ENCODE data around the gene SLC4A2. TPM values are rescaled to one million over a fixed set of nuclear protein-coding genes. Genes with fewer than 3 reads are reported as not detected.

SLC4A2 gene
- total and polyA plus RNA-seq, 4 donors = 27.5 to 98.8 (median 72.6) TPM

DNA sequence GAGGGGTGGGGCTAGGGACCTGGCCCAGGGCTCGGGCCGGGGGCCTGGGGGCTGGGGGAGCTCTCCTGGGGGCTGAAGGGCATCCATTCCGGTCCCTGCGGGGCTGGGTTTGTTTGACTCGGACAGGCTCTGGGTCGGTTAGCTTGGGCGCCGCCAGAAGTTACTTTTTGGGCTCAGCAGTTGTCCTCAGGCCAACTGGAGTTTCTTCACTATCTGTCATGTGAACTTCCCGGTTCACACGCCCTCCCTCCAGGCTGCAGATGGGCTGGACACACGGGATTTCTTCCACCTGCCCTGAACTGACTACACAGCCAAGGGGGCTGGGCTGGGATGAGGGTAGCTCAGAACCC, 3.8 kb downstream of the SLC4A2 start:
- Histone ChIP-seq H3K36me3 (ENCODE audit: control insufficient read depth in 4 of 4, insufficient read depth in 3 of 4, low read depth in 1 of 4, low read length in 3 of 4) (peaks cover 12 to 28% (median 26%) of the 10 kb centered on the region in 4 donors), H3K27ac (ENCODE audit: low read depth in 1 of 2, low read length in 2 of 2) (peak overlapping the region; percentile 13 to 18), H3K9me3 (ENCODE audit: control insufficient read depth in 4 of 4, low read length in 3 of 4) (no peaks in the 10 kb centered on the region), H3K4me1 (ENCODE audit: control insufficient read depth in 4 of 4, insufficient read depth in 4 of 4, low read length in 3 of 4) (peaks cover 13 to 59% (median 44%) of the 10 kb centered on the region in 4 donors), H3K27me3 (ENCODE audit: control insufficient read depth in 4 of 4, insufficient read depth in 4 of 4, low read length in 3 of 4) (no peaks in the 10 kb centered on the region), H3K4me3 (ENCODE audit: low read depth in 1 of 3, low read length in 3 of 3) (peak overlapping the region; percentile 18 to 80 (median 26)), H3K9ac (ENCODE audit: low read depth in 1 of 2, low read length in 2 of 2) (no peak overlapping the region)
- no peak for TF ChIP-seq FOXA1 (IDR thresholded peaks at IDR 0.05)
- TF ChIP-seq RXRA (IDR thresholded peaks at IDR 0.05) = peak; percentile 32 to 65
- DNase-seq (ENCODE audit: low spot score) = no peak
- WGBS = 21% methylated on average over 11 of the region's 11 CpGs

DNA sequence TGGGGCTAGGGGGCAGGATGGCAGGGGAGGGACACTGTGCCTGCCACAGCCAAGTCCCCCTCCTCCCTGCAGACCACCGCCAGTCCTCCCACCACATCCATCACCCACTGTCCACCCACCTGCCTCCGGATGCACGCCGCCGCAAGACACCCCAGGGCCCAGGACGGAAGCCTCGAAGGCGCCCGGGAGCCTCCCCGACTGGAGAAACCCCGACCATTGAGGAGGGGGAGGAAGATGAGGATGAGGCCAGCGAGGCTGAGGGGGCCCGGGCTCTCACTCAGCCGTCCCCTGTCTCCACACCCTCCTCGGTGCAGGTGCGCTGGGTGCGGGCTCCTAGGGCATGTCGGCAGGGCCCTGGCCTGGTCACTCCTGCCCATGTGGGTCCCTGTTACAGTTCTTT, 5.1 kb downstream of the SLC4A2 start:
- TF ChIP-seq HNF4A (conservative IDR thresholded peaks at IDR 0.05) = no peak
- no peak for TF ChIP-seq RXRA (IDR thresholded peaks at IDR 0.05)
- TF ChIP-seq MAX (IDR thresholded peaks at IDR 0.05) = no peak
- TF ChIP-seq RAD21 (IDR thresholded peaks at IDR 0.05) = no peak
- no peak for TF ChIP-seq FOXA2 (IDR thresholded peaks at IDR 0.05)
- no peak for TF ChIP-seq EGR1 (IDR thresholded peaks at IDR 0.05; ENCODE audit: low read depth in 2 of 2)
- no peak for TF ChIP-seq CTCF (IDR thresholded peaks at IDR 0.05; ENCODE audit: low read depth, low read length, missing input control)
- TF ChIP-seq FOXA1 (IDR thresholded peaks at IDR 0.05) = no peak
- TF ChIP-seq GABPA (IDR thresholded peaks at IDR 0.05 in 1 of 2, conservative IDR thresholded peaks at IDR 0.05 in 1 of 2) = no peak
- H3K4me3 ChIP-seq (ENCODE audit: low read depth in 1 of 3, low read length in 3 of 3) = no peak overlapping the region
- no peak overlapping the region for H3K9ac ChIP-seq (ENCODE audit: low read depth in 1 of 2, low read length in 2 of 2)
- peaks cover 13 to 48% (median 35%) of the 10 kb centered on the region in 4 donors for H3K4me1 ChIP-seq (ENCODE audit: control insufficient read depth in 4 of 4, insufficient read depth in 4 of 4, low read length in 3 of 4)
- no peaks in the 10 kb centered on the region for H3K27me3 ChIP-seq (ENCODE audit: control insufficient read depth in 4 of 4, insufficient read depth in 4 of 4, low read length in 3 of 4)
- no peak overlapping the region for H3K27ac ChIP-seq (ENCODE audit: low read depth in 1 of 2, low read length in 2 of 2)
- H3K36me3 ChIP-seq (ENCODE audit: control insufficient read depth in 4 of 4, insufficient read depth in 3 of 4, low read depth in 1 of 4, low read length in 3 of 4) = peaks cover 14 to 39% (median 27%) of the 10 kb centered on the region in 4 donors
- 98% methylated on average over 18 of the region's 18 CpGs for WGBS
- DNase-seq (ENCODE audit: low spot score) = no peak
- no peaks in the 10 kb centered on the region for H3K9me3 ChIP-seq (ENCODE audit: control insufficient read depth in 4 of 4, low read length in 3 of 4)

DNA sequence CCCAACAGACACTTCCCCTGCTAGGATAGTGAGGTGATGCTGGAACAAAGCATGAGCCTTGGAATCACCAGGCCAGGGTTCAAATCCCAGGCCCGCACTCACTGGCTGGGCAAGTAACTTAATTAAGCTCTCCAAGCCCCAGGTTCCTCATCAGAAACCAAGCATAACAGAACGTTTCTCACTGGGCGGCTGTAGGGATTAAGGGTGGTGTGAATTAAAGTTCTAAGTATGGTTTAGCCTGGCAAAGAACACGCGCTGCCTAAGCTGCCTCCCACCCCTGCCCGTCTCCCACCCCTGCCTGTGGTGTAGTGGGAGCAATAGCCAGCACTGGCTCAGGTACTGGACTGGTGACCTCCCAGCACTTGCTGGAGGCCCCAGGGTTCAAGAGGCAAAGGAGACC, 5.6 kb downstream of the SLC4A2 start:
- Histone ChIP-seq H3K4me3 (ENCODE audit: low read depth in 1 of 3, low read length in 3 of 3) (no peak overlapping the region), H3K9me3 (ENCODE audit: control insufficient read depth in 4 of 4, low read length in 3 of 4) (no peaks in the 10 kb centered on the region), H3K27me3 (ENCODE audit: control insufficient read depth in 4 of 4, insufficient read depth in 4 of 4, low read length in 3 of 4) (no peaks in the 10 kb centered on the region), H3K9ac (ENCODE audit: low read depth in 1 of 2, low read length in 2 of 2) (no peak overlapping the region), H3K4me1 (ENCODE audit: control insufficient read depth in 4 of 4, insufficient read depth in 4 of 4, low read length in 3 of 4) (peaks cover 13 to 48% (median 35%) of the 10 kb centered on the region in 4 donors), H3K36me3 (ENCODE audit: control insufficient read depth in 4 of 4, insufficient read depth in 3 of 4, low read depth in 1 of 4, low read length in 3 of 4) (peaks cover 19 to 44% (median 31%) of the 10 kb centered on the region in 4 donors), H3K27ac (ENCODE audit: low read depth in 1 of 2, low read length in 2 of 2) (no peak overlapping the region)
- no peak for TF ChIP-seq ATF3 (IDR thresholded peaks at IDR 0.05)
- no peak for TF ChIP-seq NR2F2 (IDR thresholded peaks at IDR 0.05)
- TF ChIP-seq TAF1 (conservative IDR thresholded peaks at IDR 0.05) = no peak
- no peak for TF ChIP-seq HNF4A (conservative IDR thresholded peaks at IDR 0.05)
- TF ChIP-seq GABPA (IDR thresholded peaks at IDR 0.05 in 1 of 2, conservative IDR thresholded peaks at IDR 0.05 in 1 of 2) = no peak
- TF ChIP-seq HNF4G (IDR thresholded peaks at IDR 0.05) = no peak
- TF ChIP-seq REST (IDR thresholded peaks at IDR 0.05) = no peak
- no peak for TF ChIP-seq FOXA2 (IDR thresholded peaks at IDR 0.05)
- TF ChIP-seq SP1 (IDR thresholded peaks at IDR 0.05) = no peak
- no peak for TF ChIP-seq MAX (IDR thresholded peaks at IDR 0.05)
- TF ChIP-seq ZBTB33 (IDR thresholded peaks at IDR 0.05) = no peak
- no peak for TF ChIP-seq FOXA1 (IDR thresholded peaks at IDR 0.05)
- TF ChIP-seq CTCF (IDR thresholded peaks at IDR 0.05; ENCODE audit: low read depth, low read length, missing input control) = no peak
- TF ChIP-seq RXRA (IDR thresholded peaks at IDR 0.05) = no peak
- DNase-seq (ENCODE audit: low spot score) = no peak
- WGBS = 91% methylated on average over 6 of the region's 6 CpGs
